DND-41 (cell line): ENCODE results near the gene IGSF1.

Experiments
- EZH2 ChIP-seq: IDR thresholded peaks from 3 replicates; pipeline ENCODE4 v1.6.1; 2012; ENCODE audit warnings: borderline replicate concordance, low read depth, mild to moderate bottlenecking, moderate library complexity, low read length, inconsistent platforms; ENCODE audit not compliant: severe bottlenecking
- TF ChIP-seq, protein P1 (sequence below): IDR thresholded peaks from 2 replicates; pipeline ENCODE4 v1.5.1; 2012; ENCODE audit warnings: borderline replicate concordance, low read length, moderate library complexity, mild to moderate bottlenecking; ENCODE audit not compliant: poor library complexity, severe bottlenecking; ENCODE audit errors: extremely low read depth

GRCh38 chrX:131227608-131228007 is 61.5 kb downstream of the IGSF1 start:
- TF ChIP-seq, protein P1, sequence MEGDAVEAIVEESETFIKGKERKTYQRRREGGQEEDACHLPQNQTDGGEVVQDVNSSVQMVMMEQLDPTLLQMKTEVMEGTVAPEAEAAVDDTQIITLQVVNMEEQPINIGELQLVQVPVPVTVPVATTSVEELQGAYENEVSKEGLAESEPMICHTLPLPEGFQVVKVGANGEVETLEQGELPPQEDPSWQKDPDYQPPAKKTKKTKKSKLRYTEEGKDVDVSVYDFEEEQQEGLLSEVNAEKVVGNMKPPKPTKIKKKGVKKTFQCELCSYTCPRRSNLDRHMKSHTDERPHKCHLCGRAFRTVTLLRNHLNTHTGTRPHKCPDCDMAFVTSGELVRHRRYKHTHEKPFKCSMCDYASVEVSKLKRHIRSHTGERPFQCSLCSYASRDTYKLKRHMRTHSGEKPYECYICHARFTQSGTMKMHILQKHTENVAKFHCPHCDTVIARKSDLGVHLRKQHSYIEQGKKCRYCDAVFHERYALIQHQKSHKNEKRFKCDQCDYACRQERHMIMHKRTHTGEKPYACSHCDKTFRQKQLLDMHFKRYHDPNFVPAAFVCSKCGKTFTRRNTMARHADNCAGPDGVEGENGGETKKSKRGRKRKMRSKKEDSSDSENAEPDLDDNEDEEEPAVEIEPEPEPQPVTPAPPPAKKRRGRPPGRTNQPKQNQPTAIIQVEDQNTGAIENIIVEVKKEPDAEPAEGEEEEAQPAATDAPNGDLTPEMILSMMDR, result no peak
- no peak for TF ChIP-seq EZH2
